Measurements from ENCODE around the gene PRDM16. TPM values are rescaled to one million over a fixed set of nuclear protein-coding genes. Genes with fewer than 3 reads are reported as not detected.

Gene PRDM16
- total and polyA plus RNA-seq, 2 of the 8 experiments (the other 6 are each of a cell fraction or from before 2014, with no cell fraction given): 0.39 to 0.43 TPM

DNA sequence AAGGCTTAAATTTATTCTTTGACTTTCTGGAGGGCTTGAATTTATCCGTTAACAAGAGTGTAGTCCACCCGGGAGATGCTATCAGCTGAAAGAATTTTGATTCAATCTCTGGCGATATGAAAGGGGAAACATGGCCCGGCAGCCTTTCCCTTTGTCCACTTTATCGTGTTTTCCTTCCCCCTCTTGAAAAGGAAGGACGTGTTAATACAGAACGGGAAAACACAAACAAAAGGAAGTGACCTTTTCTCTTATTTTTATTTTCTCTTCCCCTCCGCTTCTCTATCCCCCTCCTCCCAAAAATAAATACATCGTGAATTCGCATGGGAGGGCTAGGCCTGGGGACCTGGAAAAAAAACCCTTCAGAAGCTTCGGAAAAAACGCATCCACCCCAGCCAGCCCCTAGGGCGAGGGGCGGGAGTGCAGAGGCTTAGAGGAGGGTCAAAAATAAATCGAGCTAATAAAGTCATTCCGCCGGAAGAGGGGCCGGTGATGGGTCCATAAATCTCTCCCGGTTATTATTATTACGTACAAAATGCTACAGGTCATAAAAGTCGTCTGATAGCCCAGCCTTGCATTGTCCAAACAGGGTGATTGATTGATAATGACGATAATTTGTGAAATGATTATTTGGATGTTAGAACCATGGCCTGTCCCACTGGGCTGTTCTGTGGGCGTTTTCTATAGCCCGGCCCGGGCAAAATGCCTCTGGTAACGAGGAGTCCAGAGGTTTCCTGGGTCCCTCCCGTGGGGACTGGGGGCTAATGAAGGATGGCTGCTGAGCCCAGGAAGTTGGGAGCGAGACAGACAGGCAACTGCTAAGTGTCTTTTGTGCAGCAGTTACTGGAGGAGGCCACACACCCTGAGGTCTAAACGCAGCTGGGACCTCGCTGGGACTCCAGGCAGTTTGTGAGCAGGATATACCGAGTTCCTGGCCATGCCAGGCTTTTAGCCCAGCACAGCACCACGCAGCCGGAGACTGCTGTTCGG is 179.4 kb downstream of the PRDM16 start (continued):
- TF ChIP-seq ZNF274 (IDR thresholded peaks at IDR 0.05; ENCODE audit: borderline replicate concordance, extremely low read depth, low read length): no peak
- no peak for TF ChIP-seq CREB1 (IDR thresholded peaks at IDR 0.05)
- TF ChIP-seq NRF1 (IDR thresholded peaks at IDR 0.05; ENCODE audit: low read depth, low read length): no peak
- no peak for TF ChIP-seq KDM4A (IDR thresholded peaks at IDR 0.05; ENCODE audit: low read depth, low read length, severe bottlenecking)
- TF ChIP-seq TAF1 (IDR thresholded peaks at IDR 0.05; ENCODE audit: low read depth, low read length): no peak
- no peak for TF ChIP-seq SAP30 (IDR thresholded peaks at IDR 0.05; ENCODE audit: insufficient read depth, insufficient replicate concordance, low read length)
- no peak for TF ChIP-seq CHD2 (IDR thresholded peaks at IDR 0.05; ENCODE audit: low read length)

All from H1 (cell line).